ENCODE data around the gene PTH1R.

Gene PTH1R

GRCh38 chr3:46938118-46938517 is 60.6 kb downstream of the PTH1R start:
- no peak for DNase-seq (ENCODE audit: low read depth)

GRCh38 chr3:46939578-46940445 is 62.3 kb downstream of the PTH1R start:
- DNase-seq (ENCODE audit: low read depth), result no peak
- TF ChIP-seq MAX (IDR thresholded peaks at IDR 0.05; ENCODE audit: low read depth, low read length), result no peak
- TF ChIP-seq POLR2A (IDR thresholded peaks at IDR 0.05; ENCODE audit: extremely low read depth, insufficient read length), result no peak
- TF ChIP-seq CTCF (IDR thresholded peaks at IDR 0.05; ENCODE audit: low read depth, low read length), result no peak
- TF ChIP-seq MYC (IDR thresholded peaks at IDR 0.05; ENCODE audit: low read depth, low read length), result no peak
- no peak overlapping the region for H3K4me3 ChIP-seq (ENCODE audit: low read depth, low read length)

More at GRCh38 chr3:46938118-46938517, 60.6 kb downstream of the PTH1R start:
- TF ChIP-seq CTCF (IDR thresholded peaks at IDR 0.05; ENCODE audit: low read depth, low read length) (no peak), MYC (IDR thresholded peaks at IDR 0.05; ENCODE audit: low read depth, low read length) (no peak), MAX (IDR thresholded peaks at IDR 0.05; ENCODE audit: low read depth, low read length) (no peak), POLR2A (IDR thresholded peaks at IDR 0.05; ENCODE audit: extremely low read depth, insufficient read length) (no peak)
- no peak overlapping the region for H3K4me3 ChIP-seq (ENCODE audit: low read depth, low read length)

- no peak for DNase-seq (ENCODE audit: low read depth)
- H3K4me3 ChIP-seq (ENCODE audit: low read depth, low read length), result no peak overlapping the region
- TF ChIP-seq MYC (IDR thresholded peaks at IDR 0.05; ENCODE audit: low read depth, low read length) (no peak), MAX (IDR thresholded peaks at IDR 0.05; ENCODE audit: low read depth, low read length) (no peak), CTCF (IDR thresholded peaks at IDR 0.05; ENCODE audit: low read depth, low read length) (no peak), POLR2A (IDR thresholded peaks at IDR 0.05; ENCODE audit: extremely low read depth, insufficient read length) (no peak)
Observed at GRCh38 chr3:46942076-46942475, 64.6 kb downstream of the PTH1R start.

- no peak for TF ChIP-seq CTCF (IDR thresholded peaks at IDR 0.05; ENCODE audit: low read depth, low read length)
- TF ChIP-seq POLR2A (IDR thresholded peaks at IDR 0.05; ENCODE audit: extremely low read depth, insufficient read length), result no peak
- no peak for TF ChIP-seq MYC (IDR thresholded peaks at IDR 0.05; ENCODE audit: low read depth, low read length)
- no peak for TF ChIP-seq MAX (IDR thresholded peaks at IDR 0.05; ENCODE audit: low read depth, low read length)
- H3K4me3 ChIP-seq (ENCODE audit: low read depth, low read length), result no peak overlapping the region
- DNase-seq (ENCODE audit: low read depth), result no peak
Observed at GRCh38 chr3:46942481-46943236, 65.1 kb downstream of the PTH1R start.

- no peak for TF ChIP-seq MAX (IDR thresholded peaks at IDR 0.05; ENCODE audit: low read depth, low read length)
- no peak for TF ChIP-seq MYC (IDR thresholded peaks at IDR 0.05; ENCODE audit: low read depth, low read length)
- no peak for TF ChIP-seq POLR2A (IDR thresholded peaks at IDR 0.05; ENCODE audit: extremely low read depth, insufficient read length)
- TF ChIP-seq CTCF (IDR thresholded peaks at IDR 0.05; ENCODE audit: low read depth, low read length), result no peak
- H3K4me3 ChIP-seq (ENCODE audit: low read depth, low read length), result no peak overlapping the region
- no peak for DNase-seq (ENCODE audit: low read depth)
Observed at GRCh38 chr3:46943237-46944187, 66.0 kb downstream of the PTH1R start.

All from NB4 (cell line).